Gastroesophageal sphincter (tissue), 4 donors: ENCODE measurements around the gene SULT1E1. TPM values are rescaled to one million over a fixed set of nuclear protein-coding genes. Genes with fewer than 3 reads are reported as not detected.

Experiments used
- ATAC-seq: fragments of 150-250 bp; one replicate; pipeline ENCODE4 v1.9.1; 2016; ENCODE audit warnings: mild to moderate bottlenecking, moderate library complexity
- H3K27ac ChIP-seq, 4 donors: fragments of 200-600 bp; sonication (generic) in 3 of 4; 1 replicate in 3 of 4; 2 replicates in 1 of 4; pipeline ENCODE4 v1.5.1; 2016 to 2019
- H3K27me3 ChIP-seq: fragments of 200-600 bp; sonication (generic); one replicate; pipeline ENCODE4 v1.5.1; 2019
- H3K36me3 ChIP-seq, 2 donors: fragments of 200-600 bp; sonication (generic); one replicate each; pipeline ENCODE4 v1.5.1; 2019; ENCODE audit warnings: control low read depth in 1 of 2
- H3K4me1 ChIP-seq, 3 donors: fragments of 200-600 bp; sonication (generic); 1 replicate in 2 of 3; 2 replicates in 1 of 3; pipeline ENCODE4 v1.5.1; 2016 to 2019; ENCODE audit warnings: control low read depth in 2 of 3
- H3K4me3 ChIP-seq, 2 donors: fragments of 200-600 bp; sonication (generic); one replicate each; pipeline ENCODE4 v1.5.1; 2019; ENCODE audit warnings: mild to moderate bottlenecking in 1 of 2, moderate library complexity in 1 of 2
- H3K9me3 ChIP-seq, 3 donors: fragments of 200-600 bp; sonication (generic); one replicate each; pipeline ENCODE4 v1.5.1; 2017 to 2019; ENCODE audit warnings: control low read depth in 2 of 3
- CTCF ChIP-seq, 4 experiments: fragments of 200-600 bp in 2 of 4; fragments of 450-650 bp in 2 of 4; sonication (generic) in 1 of 4; IDR thresholded peaks; one replicate each; pipeline ENCODE4 v1.5.1; 2017 to 2019; ENCODE audit warnings: antibody characterized with exemption in 4 of 4, mild to moderate bottlenecking in 2 of 4, moderate library complexity in 2 of 4
- EP300 ChIP-seq: sonication (generic); formaldehyde crosslinking; IDR thresholded peaks from one replicate; pipeline ENCODE4 v1.6.1; 2017; ENCODE audit warnings: antibody characterized with exemption, mild to moderate bottlenecking
- POLR2A ChIP-seq, 2 donors: fragments of 450-650 bp; IDR thresholded peaks; one replicate each; pipeline ENCODE4 v1.6.1; 2017; ENCODE audit warnings: antibody characterized with exemption in 2 of 2, mild to moderate bottlenecking in 2 of 2, moderate library complexity in 1 of 2
- POLR2AphosphoS5 ChIP-seq: sonication (generic); formaldehyde crosslinking; IDR thresholded peaks from one replicate; pipeline ENCODE4 v1.6.1; 2017; ENCODE audit warnings: antibody characterized with exemption
- WGBS, 2 donors: methylation state at CpG; one replicate each; pipeline ENCODE4 v1.1.5; 2018; ENCODE audit warnings: low coverage in 1 of 2; 5-methylcytosine and 5-hydroxymethylcytosine counted together
- total RNA-seq, 4 donors: library from RNA; depleted of rRNA; stranded (reverse); fragments of >200 nt; gene quantifications; one replicate each; pipeline ENCODE4 v1.1.0, GENCODE V29; 2016

Gene SULT1E1
- total RNA-seq, 4 donors from 2014 or later = not detected

GRCh38 chr4:69859140-69859685, 732 bp downstream of the SULT1E1 start:
- TF ChIP-seq EP300 (no peak), POLR2A (IDR thresholded peaks at IDR 0.05) (no peak), CTCF (IDR thresholded peaks at IDR 0.05) (no peak)
- H3K36me3 ChIP-seq = no peaks in the 10 kb centered on the region

DNA sequence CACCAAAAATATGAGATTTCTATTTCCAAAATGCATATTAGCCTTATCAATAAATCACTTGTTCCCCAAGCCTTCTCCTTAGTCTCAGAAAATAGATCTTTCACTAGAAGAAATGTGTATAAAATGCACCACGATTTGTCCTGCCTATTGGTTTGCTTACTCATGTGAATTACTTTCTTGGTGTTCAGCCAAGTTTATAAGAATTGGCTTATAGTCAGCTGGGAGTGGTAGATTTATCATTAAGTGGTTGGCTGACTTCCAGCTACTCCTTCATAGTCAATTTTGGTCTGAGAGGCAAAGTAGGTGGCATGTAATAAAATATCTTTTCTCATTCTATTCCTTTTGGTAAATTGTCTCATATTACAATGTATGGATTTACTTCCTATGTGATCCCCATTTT, 1.3 kb downstream of the SULT1E1 start:
- Histone ChIP-seq H3K4me3 (no peak overlapping the region), H3K36me3 (no peaks in the 10 kb centered on the region), H3K4me1 (no peaks in the 10 kb centered on the region), H3K27ac (no peak overlapping the region), H3K9me3 (no peaks in the 10 kb centered on the region), H3K27me3 (no peaks in the 10 kb centered on the region)
- WGBS, 2 donors = 0 to 10% methylated on average over 1 of the region's 1 CpG
- TF ChIP-seq CTCF (IDR thresholded peaks at IDR 0.05) (no peak), EP300 (no peak)
- ATAC-seq = no peak

More at GRCh38 chr4:69859140-69859685, 732 bp downstream of the SULT1E1 start:
- ATAC-seq = no peak
- Histone ChIP-seq H3K27me3 (no peaks in the 10 kb centered on the region), H3K4me1 (no peaks in the 10 kb centered on the region), H3K27ac (no peak overlapping the region), H3K4me3 (no peak overlapping the region), H3K9me3 (no peaks in the 10 kb centered on the region)
- WGBS, 2 donors = 81 to 83% methylated on average over 1 of the region's 1 CpG

DNA sequence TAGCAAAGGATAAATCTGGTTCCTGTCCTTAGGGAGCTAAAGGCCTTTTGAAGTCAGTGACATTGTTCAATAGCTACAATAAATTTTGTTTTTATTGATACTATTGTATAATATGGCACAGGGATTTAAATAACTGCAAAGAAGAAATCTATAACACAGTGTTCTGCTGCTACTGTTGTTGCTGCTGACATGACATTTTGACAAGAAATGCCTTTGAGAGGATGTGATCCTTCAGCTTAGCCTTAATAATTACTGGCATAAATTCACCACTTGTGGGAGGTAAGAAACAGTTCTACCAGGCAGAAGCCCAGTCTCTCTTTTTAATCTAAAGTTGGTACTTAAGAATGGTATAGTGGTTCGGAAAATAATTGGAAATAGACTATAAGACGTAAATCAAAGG, 4.1 kb downstream of the SULT1E1 start:
- Histone ChIP-seq H3K27ac (no peak overlapping the region), H3K4me3 (no peak overlapping the region), H3K4me1 (no peaks in the 10 kb centered on the region), H3K36me3 (no peaks in the 10 kb centered on the region), H3K27me3 (no peaks in the 10 kb centered on the region), H3K9me3 (no peaks in the 10 kb centered on the region)
- TF ChIP-seq EP300 = no peak
- no peak for TF ChIP-seq CTCF (IDR thresholded peaks at IDR 0.05)
- TF ChIP-seq POLR2AphosphoS5 = no peak
- no peak for TF ChIP-seq POLR2A (IDR thresholded peaks at IDR 0.05)
- 83 to 88% methylated on average over 2 of the region's 2 CpGs for WGBS, 2 donors
- no peak for ATAC-seq

DNA sequence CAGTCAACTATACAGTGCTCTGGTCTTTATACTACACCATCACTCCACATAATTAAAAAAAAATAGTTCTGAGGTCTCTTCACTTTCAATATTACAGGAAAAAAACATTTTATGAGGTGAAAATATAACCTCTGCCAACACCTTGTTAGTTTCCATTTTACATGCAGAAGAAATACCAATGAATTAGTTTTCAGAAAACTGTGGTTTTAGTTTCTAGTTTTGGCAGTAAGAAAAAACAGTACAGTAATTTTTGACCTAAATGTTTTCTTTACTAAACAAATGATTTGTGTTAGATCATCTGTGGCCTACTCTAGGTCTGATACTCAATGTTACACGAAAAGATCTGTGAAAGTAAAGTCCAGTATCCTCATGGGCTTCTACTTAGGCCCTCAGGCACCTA, 10.0 kb downstream of the SULT1E1 start:
- ATAC-seq = no peak
- Histone ChIP-seq H3K27ac (no peak overlapping the region), H3K4me3 (no peak overlapping the region), H3K4me1 (no peaks in the 10 kb centered on the region), H3K27me3 (no peaks in the 10 kb centered on the region), H3K36me3 (no peaks in the 10 kb centered on the region), H3K9me3 (no peaks in the 10 kb centered on the region)
- WGBS, 2 donors = 73 to 75% methylated on average over 1 of the region's 1 CpG
- TF ChIP-seq POLR2AphosphoS5 (no peak), CTCF (IDR thresholded peaks at IDR 0.05) (no peak), POLR2A (IDR thresholded peaks at IDR 0.05) (no peak), EP300 (no peak)

GRCh38 chr4:69849297-69849696, 10.6 kb downstream of the SULT1E1 start:
- H3K4me3 ChIP-seq = no peak overlapping the region
- H3K9me3 ChIP-seq = no peaks in the 10 kb centered on the region
- no peaks in the 10 kb centered on the region for H3K27me3 ChIP-seq
- 51 to 60% methylated on average over 3 of the region's 3 CpGs for WGBS, 2 donors
- no peaks in the 10 kb centered on the region for H3K36me3 ChIP-seq
- H3K4me1 ChIP-seq = no peaks in the 10 kb centered on the region
- ATAC-seq = no peak
- H3K27ac ChIP-seq = no peak overlapping the region
- TF ChIP-seq EP300 (no peak), POLR2AphosphoS5 (no peak), POLR2A (IDR thresholded peaks at IDR 0.05) (no peak), CTCF (IDR thresholded peaks at IDR 0.05) (no peak)
